Endothelial cell of umbilical vein (primary cell): ENCODE measurements around the gene ATP4A. TPM values are rescaled to one million over a fixed set of nuclear protein-coding genes. Genes with fewer than 3 reads are reported as not detected.

Source experiments
- BruUV-seq: library from RNA; stranded (reverse); fragments of 400-500 nt; replicated peaks from 2 replicates; lab custom pipeline; 2021; lab: Mats Ljungman, UMichigan
- CTCF ChIA-PET: fragments of 300-600, 350-600 bp; sonication (Branson Sonifier 250); formaldehyde crosslinking; loops from one replicate; lab custom pipeline; 2021; ENCODE audit warnings: antibody characterized with exemption, inconsistent platforms; lab: Charles Lee
- POLR2A ChIA-PET: fragments of 300-600, 350-600 bp; sonication (Branson Sonifier 250); formaldehyde crosslinking; loops from one replicate; lab custom pipeline; 2021; ENCODE audit warnings: antibody characterized with exemption, inconsistent platforms; lab: Charles Lee
- DNase-seq: peaks from one replicate; pipeline ENCODE4 v3.0.0-alpha.2; 2011; ENCODE audit warnings: low read depth, low spot score
- FAIRE-seq: peaks from 2 replicates; lab custom pipeline; 2011; peaks lifted over from hg19 to GRCh38; lab: Jason Lieb, UNC
- H2AFZ ChIP-seq: 2 replicates; pipeline ENCODE4 v1.6.0; 2012; ENCODE audit warnings: low read depth, low read length, control low read depth, inconsistent platforms
- H3K27ac ChIP-seq: 2 replicates; pipeline ENCODE4 v1.5.1; 2011; ENCODE audit warnings: low read depth, mild to moderate bottlenecking, control low read depth, low read length, moderate library complexity; ENCODE audit not compliant: insufficient read depth
- H3K27me3 ChIP-seq, 2 experiments: 2 replicates each; pipeline versions ENCODE4 v1.6.0 to v1.6.1; 2011; ENCODE audit warnings: low read length in 2 of 2, mixed read lengths in 1 of 2; ENCODE audit not compliant: control insufficient read depth in 2 of 2, insufficient read depth in 2 of 2
- H3K36me3 ChIP-seq, 2 experiments: 2 replicates in 1 of 2; 3 replicates in 1 of 2; pipeline ENCODE4 v1.5.1; 2011; ENCODE audit warnings: low read length in 2 of 2, mild to moderate bottlenecking in 1 of 2, moderate library complexity in 1 of 2; ENCODE audit not compliant: control insufficient read depth in 2 of 2, insufficient read depth in 2 of 2; ENCODE audit errors: extremely low read depth in 1 of 2
- H3K4me1 ChIP-seq: 3 replicates; pipeline ENCODE4 v1.5.1; 2011; ENCODE audit warnings: mild to moderate bottlenecking, low read length; ENCODE audit not compliant: control insufficient read depth, insufficient read depth; ENCODE audit errors: extremely low read depth
- H3K4me2 ChIP-seq: 2 replicates; pipeline ENCODE4 v1.6.1; 2011; ENCODE audit warnings: low read length, control low read depth, mixed read lengths; ENCODE audit not compliant: insufficient read depth
- H3K4me3 ChIP-seq, 3 experiments: fragments of 200-600 bp in 1 of 3; sonication (generic), shearing (Covaris generic) in 1 of 3; replicated peaks in 1 of 3; 2 replicates each; pipeline ENCODE4 v1.5.1; 2011 to 2016; ENCODE audit warnings: control low read depth in 3 of 3, low read length in 3 of 3, mild to moderate bottlenecking in 2 of 3, inconsistent platforms in 1 of 3, low read depth in 1 of 3, moderate library complexity in 1 of 3; ENCODE audit not compliant: insufficient read depth in 1 of 3
- H3K79me2 ChIP-seq: 2 replicates; pipeline ENCODE4 v1.6.0; 2012; ENCODE audit warnings: low read length, inconsistent platforms; ENCODE audit not compliant: control insufficient read depth, insufficient read depth
- H3K9ac ChIP-seq: replicated peaks from 2 replicates; pipeline ENCODE3; 2011; ENCODE audit warnings: low read length, control low read depth; ENCODE audit not compliant: insufficient read depth; ENCODE audit errors: extremely low read depth
- H3K9me1 ChIP-seq: replicated peaks from 3 replicates; pipeline ENCODE4 v1.6.0; 2011; ENCODE audit warnings: mild to moderate bottlenecking, low read length; ENCODE audit not compliant: control insufficient read depth, insufficient read depth; ENCODE audit errors: extremely low read depth
- H3K9me3 ChIP-seq: replicated peaks from 2 replicates; pipeline ENCODE4 v1.5.1; 2012; ENCODE audit warnings: low read length, inconsistent platforms; ENCODE audit not compliant: control insufficient read depth, insufficient read depth
- H4K20me1 ChIP-seq: replicated peaks from 2 replicates; pipeline ENCODE3; 2011; ENCODE audit warnings: mild to moderate bottlenecking, low read length; ENCODE audit not compliant: control insufficient read depth, insufficient read depth; ENCODE audit errors: extremely low read depth
- EZH2 ChIP-seq: IDR thresholded peaks from 2 replicates; pipeline ENCODE4 v1.6.1; 2012; ENCODE audit warnings: borderline replicate concordance, low read depth, mild to moderate bottlenecking, moderate library complexity, low read length, inconsistent platforms; ENCODE audit not compliant: severe bottlenecking
- FOS ChIP-seq: IDR thresholded peaks from 2 replicates; pipeline ENCODE4 v1.6.1; 2011; ENCODE audit warnings: mild to moderate bottlenecking, low read length, moderate library complexity, borderline replicate concordance; ENCODE audit not compliant: insufficient read depth
- GATA2 ChIP-seq: IDR thresholded peaks from 2 replicates; pipeline ENCODE4 v1.7.0; 2011; ENCODE audit warnings: low read depth, mild to moderate bottlenecking, moderate library complexity, mixed read lengths, low read length; ENCODE audit not compliant: insufficient read length, insufficient read depth
- JUN ChIP-seq: IDR thresholded peaks from 2 replicates; pipeline ENCODE4 v1.6.1; 2011; ENCODE audit warnings: borderline replicate concordance, low read depth; ENCODE audit not compliant: insufficient read length, insufficient read depth
- MYC ChIP-seq: IDR thresholded peaks from one replicate; pipeline ENCODE4 v1.6.1; 2011; ENCODE audit warnings: mild to moderate bottlenecking, low read depth, low read length
- POLR2A ChIP-seq: IDR thresholded peaks from 2 replicates; pipeline ENCODE4 v1.6.1; 2012; ENCODE audit warnings: low read depth, mild to moderate bottlenecking, control low read depth, low read length
- POLR2AphosphoS5 ChIP-seq: IDR thresholded peaks from 2 replicates; pipeline ENCODE4 v1.6.1; 2012; ENCODE audit warnings: low read depth, mild to moderate bottlenecking, control low read depth, low read length, moderate library complexity; ENCODE audit not compliant: insufficient read depth
- dilution Hi-C: fragments of 300-500 bp; cut with MboI; formaldehyde crosslinking; loops from one replicate; pipeline ENCODE4 v1.15.0; 2019; ENCODE audit warnings: low sequenced_read_pairs; ENCODE audit not compliant: extremely low pct_ligation_motif_present
- intact Hi-C: fragments of 100-400 bp; cut with micrococcal nuclease; formaldehyde crosslinking; loops from one replicate; pipeline ENCODE4 v1.10.0; 2022
- polyA plus RNA-seq, 4 experiments: library from polyadenylated mRNA; depleted of rRNA in 3 of 4; stranded (reverse) in 3 of 4; unstranded in 1 of 4; fragments of >200 nt; gene quantifications; 2 replicates each; pipeline versions ENCODE4 v1.2.1 to v1.2.3, GENCODE V29; 2011 to 2012; ENCODE audit warnings: missing spikeins in 1 of 4
- total RNA-seq: library from RNA; stranded (reverse); gene quantifications from 2 replicates; pipeline ENCODE4 v1.2.3, GENCODE V29; 2021
- TF ChIP-seq, protein P1 (sequence below): IDR thresholded peaks from 2 replicates; pipeline ENCODE4 v1.6.1; 2011; ENCODE audit not compliant: insufficient read depth, insufficient read length
- TF ChIP-seq, protein P2 (sequence below), 2 donors: IDR thresholded peaks; 1 replicate in 1 of 2; 2 replicates in 1 of 2; pipeline ENCODE4 v1.5.1; 2011; ENCODE audit warnings: low read length in 2 of 2, mild to moderate bottlenecking in 2 of 2, moderate library complexity in 2 of 2, control low read depth in 1 of 2, inconsistent platforms in 1 of 2, low read depth in 1 of 2; ENCODE audit not compliant: insufficient read depth in 1 of 2; ENCODE audit errors: extremely low read depth in 1 of 2

Gene ATP4A
- total and polyA plus RNA-seq, 2 donors (not counting 3 experiments of a cell fraction or from before 2014, with no cell fraction given): not detected

DNA sequence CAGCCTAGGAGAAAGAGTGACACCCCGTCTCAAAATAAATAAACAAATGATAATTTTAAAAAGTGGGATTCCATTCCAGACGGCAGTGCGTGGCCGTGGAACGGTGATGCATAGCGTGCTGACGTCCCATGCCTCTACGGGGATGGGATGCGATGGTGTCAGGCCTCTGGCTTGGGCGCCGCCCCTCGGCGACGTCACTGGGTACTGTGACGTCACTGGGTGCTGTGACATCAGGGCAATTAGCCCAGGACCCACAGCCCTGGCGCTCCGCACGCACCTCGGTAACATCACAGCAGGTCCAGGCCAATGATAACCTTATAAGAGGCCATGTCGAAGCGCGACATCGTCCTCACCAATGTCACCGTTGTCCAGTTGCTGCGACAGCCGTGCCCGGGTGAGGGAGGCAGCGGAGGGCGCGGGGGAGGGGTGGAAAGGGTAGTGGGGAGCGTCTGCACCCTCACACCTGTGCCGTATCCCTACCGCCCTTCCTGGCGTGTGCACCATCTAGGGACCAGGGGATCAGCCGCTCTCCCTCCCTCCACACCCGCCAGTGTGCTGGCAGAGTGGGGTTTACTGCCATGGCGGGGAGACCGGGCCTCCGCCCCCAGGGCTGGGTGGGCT is 30.1 kb downstream of the ATP4A start, which contains the start of gene GAPDHS:
TSS of gene GAPDHS (plus strand) at position 256 of the 621 bp plus-strand sequence. CDS start at position 328, 72 bp downstream.
- Histone ChIP-seq H3K9me1 (no peaks in the 10 kb centered on the region), H3K4me3 (no peak within 1 kb of the TSS), H3K4me2 (no peak within 1 kb of the TSS), H4K20me1 (no peaks in the 10 kb centered on the region), H2AFZ (no peak within 1 kb of the TSS), H3K9ac (no peak within 1 kb of the TSS), H3K36me3 (no peaks in the 10 kb centered on the region), H3K9me3 (no peaks in the 10 kb centered on the region), H3K4me1 (no peaks in the 10 kb centered on the region), H3K79me2 (no peaks in the 10 kb centered on the region), H3K27me3 (peaks cover 11 to 12% of the 10 kb centered on the region in 2 experiments), H3K27ac (no peak within 1 kb of the TSS)
- FAIRE-seq: no peak
- TF ChIP-seq JUN (no peak), EZH2 (no peak), GATA2 (no peak), POLR2AphosphoS5 (no peak), POLR2A (no peak), MYC (no peak), FOS (no peak)
- TF ChIP-seq, protein P1, sequence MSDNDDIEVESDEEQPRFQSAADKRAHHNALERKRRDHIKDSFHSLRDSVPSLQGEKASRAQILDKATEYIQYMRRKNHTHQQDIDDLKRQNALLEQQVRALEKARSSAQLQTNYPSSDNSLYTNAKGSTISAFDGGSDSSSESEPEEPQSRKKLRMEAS: no peak
- TF ChIP-seq, protein P2, sequence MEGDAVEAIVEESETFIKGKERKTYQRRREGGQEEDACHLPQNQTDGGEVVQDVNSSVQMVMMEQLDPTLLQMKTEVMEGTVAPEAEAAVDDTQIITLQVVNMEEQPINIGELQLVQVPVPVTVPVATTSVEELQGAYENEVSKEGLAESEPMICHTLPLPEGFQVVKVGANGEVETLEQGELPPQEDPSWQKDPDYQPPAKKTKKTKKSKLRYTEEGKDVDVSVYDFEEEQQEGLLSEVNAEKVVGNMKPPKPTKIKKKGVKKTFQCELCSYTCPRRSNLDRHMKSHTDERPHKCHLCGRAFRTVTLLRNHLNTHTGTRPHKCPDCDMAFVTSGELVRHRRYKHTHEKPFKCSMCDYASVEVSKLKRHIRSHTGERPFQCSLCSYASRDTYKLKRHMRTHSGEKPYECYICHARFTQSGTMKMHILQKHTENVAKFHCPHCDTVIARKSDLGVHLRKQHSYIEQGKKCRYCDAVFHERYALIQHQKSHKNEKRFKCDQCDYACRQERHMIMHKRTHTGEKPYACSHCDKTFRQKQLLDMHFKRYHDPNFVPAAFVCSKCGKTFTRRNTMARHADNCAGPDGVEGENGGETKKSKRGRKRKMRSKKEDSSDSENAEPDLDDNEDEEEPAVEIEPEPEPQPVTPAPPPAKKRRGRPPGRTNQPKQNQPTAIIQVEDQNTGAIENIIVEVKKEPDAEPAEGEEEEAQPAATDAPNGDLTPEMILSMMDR (IDR thresholded peaks at IDR 0.05; ENCODE audit: extremely low read depth in 1 of 2, insufficient read depth in 1 of 2, low read depth in 1 of 2, low read length in 2 of 2): no peak
- DNase-seq: no peak
- CTCF ChIA-PET: no interaction called here
- dilution Hi-C loops: no loop called here
- POLR2A ChIA-PET: no interaction called here
- no TSS peak for BruUV-seq
- intact Hi-C loops: no loop called here
